SK-N-SH (cell line): Measurements from ENCODE around the gene CHST11.

ENCODE experiments used
- CTCF ChIP-seq: fragments of 200-600 bp; sonication (generic); IDR thresholded peaks from 2 replicates; pipeline ENCODE4 v1.6.1; 2017; ENCODE audit warnings: antibody characterized with exemption, mild to moderate bottlenecking, moderate library complexity
- MAX ChIP-seq: IDR thresholded peaks from 2 replicates; pipeline ENCODE4 v1.4.0; 2012; ENCODE audit warnings: low read depth
- NRF1 ChIP-seq: IDR thresholded peaks from 2 replicates; pipeline ENCODE4 v1.6.1; 2012; ENCODE audit warnings: low read depth, mild to moderate bottlenecking, low read length
- POLR2AphosphoS5 ChIP-seq: IDR thresholded peaks from 2 replicates; pipeline ENCODE4 v1.6.1; 2012; ENCODE audit warnings: low read depth, low read length
- REST ChIP-seq: IDR thresholded peaks from 2 replicates; pipeline ENCODE4 v1.6.1; 2012; ENCODE audit warnings: mild to moderate bottlenecking, low read depth, low read length, moderate library complexity
- SIN3A ChIP-seq: IDR thresholded peaks from 2 replicates; pipeline ENCODE4 v1.6.1; 2012; ENCODE audit warnings: low read depth, mild to moderate bottlenecking, low read length, moderate library complexity, borderline replicate concordance
- SMC3 ChIP-seq: IDR thresholded peaks from 2 replicates; pipeline ENCODE4 v1.6.1; 2012; ENCODE audit warnings: low read depth, low read length, improper control_type of control experiment
- USF2 ChIP-seq: fragments of 150-350 bp; IDR thresholded peaks from 2 replicates; pipeline ENCODE4 v1.6.1; 2017; ENCODE audit warnings: antibody characterized with exemption, low read length, low read depth, borderline replicate concordance
- YY1 ChIP-seq: IDR thresholded peaks from 2 replicates; pipeline ENCODE4 v1.4.0; 2012; ENCODE audit warnings: low read depth, mild to moderate bottlenecking

GRCh38 chr12:104636496-104636895, 179.7 kb downstream of the CHST11 start:
- TF ChIP-seq CTCF (no peak), SIN3A (no peak), REST (no peak), POLR2AphosphoS5 (no peak), SMC3 (no peak), NRF1 (no peak), USF2 (no peak), YY1 (no peak), MAX (no peak)
